GM19193 (cell line): ENCODE measurements around the gene ARHGAP26.

ENCODE experiments used
- POLR2A ChIP-seq: IDR thresholded peaks from 4 replicates; pipeline ENCODE4 v1.6.1; 2011; ENCODE audit not compliant: insufficient read depth, insufficient read length; ENCODE audit errors: extremely low read depth

Gene ARHGAP26

DNA sequence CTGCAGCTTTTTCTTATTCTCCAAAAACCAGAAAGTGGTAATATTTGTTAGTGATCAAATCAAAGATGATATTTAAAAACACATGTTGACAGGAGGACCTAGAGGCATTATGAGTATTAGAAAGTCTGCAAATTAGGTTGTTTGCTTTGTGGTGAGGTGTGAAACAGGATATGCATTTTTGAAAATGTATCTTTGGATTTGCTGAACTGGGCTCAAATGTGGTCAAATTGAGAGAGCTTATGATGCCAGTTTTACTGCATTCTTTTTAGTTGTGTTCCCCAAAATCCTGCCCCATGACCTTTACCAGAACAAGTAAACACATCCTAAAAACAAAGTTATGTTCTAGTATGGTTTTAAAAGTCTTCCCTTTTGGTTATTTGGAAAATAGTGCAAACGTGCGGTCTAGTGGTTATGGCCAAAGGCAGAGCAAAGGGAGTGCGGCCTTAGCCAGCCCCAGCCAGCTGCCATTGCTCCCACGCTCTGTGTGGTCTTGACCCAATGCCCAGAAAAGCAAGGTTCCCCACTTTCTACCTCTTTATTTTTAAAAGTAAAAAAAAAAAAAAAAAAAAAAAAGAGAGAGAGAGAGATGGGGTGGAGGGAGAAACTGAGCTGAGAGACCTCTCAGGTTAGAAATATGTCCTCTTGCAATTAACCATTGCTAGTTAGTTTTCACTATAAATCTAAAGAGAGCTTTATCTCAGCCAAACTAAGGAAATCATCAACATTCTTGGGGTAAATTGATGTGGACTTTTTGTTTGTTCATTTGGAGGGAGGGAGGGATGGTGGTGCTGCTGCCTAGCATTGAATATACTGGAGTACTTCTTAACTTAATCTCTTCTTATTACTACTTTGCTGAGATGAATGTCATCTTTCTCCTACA lies 176.6 kb downstream of the ARHGAP26 start:
- no peak for TF ChIP-seq POLR2A

DNA sequence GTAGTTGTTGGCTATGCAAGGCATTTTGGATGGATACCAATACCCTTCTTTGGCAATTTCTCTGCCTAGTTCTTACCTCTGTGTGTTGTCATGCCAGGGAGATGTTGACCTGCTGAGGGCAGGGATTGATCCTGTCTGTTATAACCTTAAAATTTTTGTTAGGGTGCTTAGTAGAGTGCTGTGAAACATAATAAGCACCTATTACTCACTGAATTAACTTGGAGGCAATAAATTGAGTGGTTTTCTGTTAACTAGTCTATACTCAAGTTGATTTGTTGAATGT lies 177.2 kb downstream of the ARHGAP26 start:
- TF ChIP-seq POLR2A = no peak

DNA sequence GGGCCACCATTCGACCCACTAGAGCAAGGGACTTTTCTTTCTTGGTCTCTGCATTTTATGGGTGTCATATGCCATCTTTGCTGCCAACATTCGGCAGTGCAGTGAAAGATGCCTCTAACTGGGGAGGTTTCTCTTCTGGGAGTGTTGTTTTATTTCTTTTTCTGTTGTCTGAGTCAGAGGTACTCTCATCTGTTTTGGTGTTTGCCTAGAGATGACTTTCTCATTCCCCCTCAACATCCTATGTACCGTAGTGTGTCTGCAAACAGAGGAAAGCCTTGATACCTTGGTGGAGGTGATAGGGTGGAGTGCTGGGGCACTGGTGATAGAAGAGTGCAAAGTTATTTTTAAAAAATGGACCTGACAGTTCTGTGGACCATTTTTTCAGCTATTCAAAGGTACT lies 182.1 kb downstream of the ARHGAP26 start:
- no peak for TF ChIP-seq POLR2A

DNA sequence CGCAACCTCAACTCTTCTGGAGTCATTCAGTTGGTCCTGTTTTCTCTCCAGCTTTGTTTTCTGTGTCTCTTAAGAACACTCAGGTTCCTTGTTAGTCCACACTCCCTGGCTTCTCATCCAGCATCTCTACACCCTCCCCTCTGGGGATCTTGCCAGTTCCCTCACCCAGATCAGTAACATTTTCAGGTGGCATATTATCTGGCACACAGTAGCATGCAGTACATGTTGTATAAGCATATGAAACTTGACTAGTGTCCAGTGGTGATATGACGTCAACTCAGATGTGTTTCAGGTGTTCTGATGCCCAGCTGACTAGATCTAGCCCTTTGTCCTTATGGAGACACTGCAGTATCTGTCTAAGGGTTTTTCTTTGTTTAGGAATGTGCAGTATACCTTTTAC lies 184.3 kb downstream of the ARHGAP26 start:
- no peak for TF ChIP-seq POLR2A

DNA sequence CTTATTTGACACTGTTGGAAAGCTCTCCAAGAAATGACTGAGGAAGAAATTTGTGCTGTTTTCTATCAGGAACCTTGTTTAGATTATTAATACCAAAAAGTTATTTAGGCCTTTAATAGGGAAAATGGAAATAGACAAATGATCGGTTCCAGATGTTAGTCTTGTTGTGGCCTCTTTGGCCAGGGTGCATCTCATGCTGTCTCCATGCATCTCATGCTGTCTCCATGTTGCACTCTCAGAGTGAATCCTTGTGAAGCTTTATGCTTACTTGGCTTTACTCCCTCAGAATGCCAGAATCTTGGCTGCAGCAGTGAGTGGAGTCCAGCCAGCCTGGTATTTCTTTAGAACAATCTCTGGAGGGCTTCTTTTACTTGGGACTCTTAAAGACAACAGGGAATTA lies 185.5 kb downstream of the ARHGAP26 start:
- no peak for TF ChIP-seq POLR2A

DNA sequence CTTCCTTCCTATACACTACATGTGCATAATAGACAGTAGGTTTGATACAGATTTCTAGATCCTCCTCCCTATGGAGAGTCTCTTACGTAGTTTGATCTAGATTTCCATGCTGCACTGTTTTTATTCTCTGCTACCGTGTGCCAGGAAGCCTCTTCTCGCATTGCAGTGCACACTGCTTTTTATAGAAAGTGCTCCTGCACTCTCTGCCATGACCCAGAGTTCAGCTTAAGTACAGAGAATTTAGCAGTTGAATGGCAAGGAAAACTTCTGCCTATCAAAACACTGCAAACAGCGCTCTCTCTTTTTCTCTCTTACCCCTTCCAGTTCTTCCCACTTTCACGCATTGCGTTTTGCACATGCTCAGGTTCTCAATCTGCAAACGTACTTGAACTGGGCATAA lies 187.4 kb downstream of the ARHGAP26 start:
- TF ChIP-seq POLR2A = no peak

DNA sequence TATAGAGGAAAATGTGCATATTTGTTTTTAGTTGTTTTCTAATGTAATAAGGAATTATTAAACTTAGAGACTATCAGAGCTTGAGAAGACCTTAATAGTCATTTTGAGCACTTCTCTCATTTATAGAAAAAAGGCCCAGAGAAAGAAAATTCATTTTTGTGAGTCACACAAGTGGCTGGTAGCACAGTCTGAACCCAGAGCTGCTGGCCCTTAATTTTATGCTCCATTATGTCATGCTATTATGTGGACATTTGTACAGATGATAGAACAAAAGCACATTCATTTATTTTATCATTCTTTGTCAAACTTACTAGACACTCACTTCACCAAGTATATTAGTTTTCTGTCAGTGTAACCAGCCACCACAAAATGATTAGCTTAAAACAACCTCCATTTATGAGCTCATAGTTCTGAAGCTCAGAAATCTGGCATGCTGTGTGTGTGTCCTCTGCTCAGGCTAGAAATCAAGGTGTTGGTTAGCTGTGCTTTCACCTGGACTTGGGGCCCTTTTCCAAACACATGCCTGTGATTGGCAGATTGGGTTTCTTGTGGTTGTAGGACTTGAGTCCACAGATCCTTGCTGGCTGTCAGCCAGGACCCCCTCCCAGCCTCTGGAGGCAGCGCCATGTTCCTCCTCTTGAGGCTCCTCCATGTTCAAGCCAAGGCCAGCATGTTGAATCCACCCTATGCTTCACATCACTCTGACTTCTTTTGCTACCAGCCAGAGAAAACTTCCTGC lies 188.9 kb downstream of the ARHGAP26 start:
- TF ChIP-seq POLR2A = no peak

DNA sequence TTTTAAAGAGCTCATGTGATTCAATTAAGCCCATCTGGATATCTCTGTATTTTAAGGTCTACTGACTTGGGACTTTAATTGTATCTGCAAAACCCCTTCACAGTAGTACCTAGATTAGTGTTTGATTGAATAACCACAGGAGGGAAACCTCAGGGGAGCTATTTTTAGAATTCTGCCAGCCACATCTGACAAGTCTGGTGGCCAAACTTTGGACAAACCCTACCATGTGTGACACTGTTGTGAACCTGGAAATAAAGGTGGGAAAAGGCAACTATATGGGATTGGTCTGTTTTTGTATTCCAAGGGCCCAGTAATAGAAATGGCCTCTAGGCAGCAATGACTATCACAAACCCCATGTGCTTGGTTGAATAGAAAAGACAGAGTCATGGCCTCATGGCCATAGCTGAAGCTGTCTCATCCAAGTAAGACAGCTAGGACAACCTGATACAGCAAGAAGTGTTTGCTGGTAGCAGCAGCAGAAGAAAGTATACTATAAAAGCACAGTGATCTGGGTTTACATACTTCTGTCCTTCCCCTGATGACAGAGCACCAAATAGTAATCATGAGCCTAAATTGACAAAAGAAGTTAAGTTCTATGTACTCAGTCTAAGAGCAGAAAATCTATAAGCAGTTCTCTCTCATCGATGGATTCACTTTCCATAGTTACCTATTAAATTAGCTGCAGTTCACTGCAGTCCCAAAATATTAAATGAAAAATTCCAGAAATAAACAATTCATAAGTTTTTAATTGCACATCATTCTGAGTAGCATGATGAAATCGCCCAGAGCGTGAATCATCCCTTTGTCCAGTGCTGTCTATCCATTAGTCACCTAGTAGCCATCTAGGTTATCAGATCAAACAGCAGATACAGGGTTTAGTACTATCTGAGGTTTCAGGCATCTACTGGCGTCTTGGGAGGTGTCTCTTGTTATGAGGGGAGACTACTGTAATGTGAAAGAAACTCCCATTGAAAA lies 189.8 kb downstream of the ARHGAP26 start:
- no peak for TF ChIP-seq POLR2A

DNA sequence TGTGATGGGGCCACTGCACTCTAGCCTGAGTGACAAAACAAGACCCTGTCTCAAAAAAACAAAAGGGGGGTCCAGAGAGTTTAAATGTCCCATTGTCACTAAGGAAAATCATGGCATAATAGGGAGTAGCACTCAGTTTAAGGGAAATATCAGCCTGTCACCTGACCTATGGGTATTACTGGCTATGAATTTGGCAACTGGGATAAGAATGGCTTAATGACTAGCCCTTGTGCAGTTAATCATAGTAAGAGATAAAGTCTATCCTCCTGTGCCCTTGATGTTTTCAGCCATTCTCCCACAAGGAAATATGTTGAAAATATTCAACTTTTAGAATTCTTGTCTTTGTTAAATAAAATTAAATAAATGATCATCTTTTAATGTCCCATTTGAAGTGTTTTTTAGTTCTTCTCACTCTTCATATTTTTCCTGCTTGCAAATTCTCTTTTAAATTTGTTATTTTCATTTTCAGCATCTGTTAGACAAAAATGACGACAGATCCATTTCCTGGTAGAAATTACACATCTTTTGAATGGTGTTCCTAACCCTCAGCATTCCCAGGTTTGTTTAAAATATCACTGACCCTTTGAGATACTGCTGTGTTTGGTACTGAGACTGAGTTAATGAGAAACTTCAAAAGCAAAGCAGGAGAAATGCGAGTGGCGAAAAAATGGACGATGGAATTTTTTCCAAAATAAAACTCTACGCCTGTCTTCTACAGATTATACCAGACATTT lies 191.4 kb downstream of the ARHGAP26 start:
- no peak for TF ChIP-seq POLR2A

DNA sequence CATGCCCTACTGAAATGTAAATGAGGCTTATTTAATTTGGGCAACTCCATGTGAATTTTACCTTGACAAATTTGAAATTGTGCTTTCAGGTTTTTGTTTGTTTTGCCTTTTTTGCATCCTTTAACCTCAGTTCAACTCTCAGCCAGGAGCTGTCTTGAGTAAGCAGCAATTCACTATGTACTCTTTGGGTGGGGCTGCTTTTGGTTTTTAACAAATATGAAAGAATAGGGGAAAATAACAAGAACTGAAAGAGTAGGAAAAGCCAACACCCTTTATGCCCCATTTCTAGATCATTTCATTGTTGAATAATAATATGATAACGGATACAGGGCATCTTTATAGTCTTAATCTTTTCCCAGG lies 192.0 kb downstream of the ARHGAP26 start:
- TF ChIP-seq POLR2A = no peak

DNA sequence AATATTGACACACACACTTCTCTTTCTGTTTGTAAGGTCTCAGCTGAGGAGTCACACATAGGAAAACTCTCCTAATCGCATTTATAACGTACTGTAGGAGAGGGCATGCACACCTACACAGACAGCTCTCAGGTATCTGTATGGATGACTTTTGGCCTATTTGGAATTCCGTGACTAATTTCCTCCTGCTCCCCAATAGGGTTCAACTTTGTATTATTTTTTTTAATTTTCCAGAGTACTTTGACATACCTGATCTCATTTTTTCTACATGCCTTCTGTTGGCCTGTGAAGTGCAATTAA lies 195.9 kb downstream of the ARHGAP26 start:
- TF ChIP-seq POLR2A = no peak

DNA sequence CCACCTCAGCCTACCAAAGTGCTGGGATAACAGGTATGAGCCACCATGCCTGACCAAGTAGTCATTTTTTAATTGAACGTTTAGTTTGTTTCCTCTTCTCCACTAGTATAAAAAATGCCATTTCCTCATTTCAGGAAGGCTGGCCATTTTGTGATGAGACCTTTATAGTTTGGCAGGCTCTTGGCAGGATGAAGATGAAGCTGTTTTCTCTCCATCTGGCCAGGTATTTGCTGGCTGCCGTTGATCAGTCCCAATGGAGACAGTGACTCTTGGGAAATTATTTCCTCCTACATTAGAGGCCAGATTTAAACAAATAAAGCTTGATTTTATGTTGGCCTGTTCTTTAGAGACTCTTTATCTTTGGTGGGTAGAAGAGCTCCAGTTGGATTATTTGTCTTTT lies 199.0 kb downstream of the ARHGAP26 start:
- no peak for TF ChIP-seq POLR2A

DNA sequence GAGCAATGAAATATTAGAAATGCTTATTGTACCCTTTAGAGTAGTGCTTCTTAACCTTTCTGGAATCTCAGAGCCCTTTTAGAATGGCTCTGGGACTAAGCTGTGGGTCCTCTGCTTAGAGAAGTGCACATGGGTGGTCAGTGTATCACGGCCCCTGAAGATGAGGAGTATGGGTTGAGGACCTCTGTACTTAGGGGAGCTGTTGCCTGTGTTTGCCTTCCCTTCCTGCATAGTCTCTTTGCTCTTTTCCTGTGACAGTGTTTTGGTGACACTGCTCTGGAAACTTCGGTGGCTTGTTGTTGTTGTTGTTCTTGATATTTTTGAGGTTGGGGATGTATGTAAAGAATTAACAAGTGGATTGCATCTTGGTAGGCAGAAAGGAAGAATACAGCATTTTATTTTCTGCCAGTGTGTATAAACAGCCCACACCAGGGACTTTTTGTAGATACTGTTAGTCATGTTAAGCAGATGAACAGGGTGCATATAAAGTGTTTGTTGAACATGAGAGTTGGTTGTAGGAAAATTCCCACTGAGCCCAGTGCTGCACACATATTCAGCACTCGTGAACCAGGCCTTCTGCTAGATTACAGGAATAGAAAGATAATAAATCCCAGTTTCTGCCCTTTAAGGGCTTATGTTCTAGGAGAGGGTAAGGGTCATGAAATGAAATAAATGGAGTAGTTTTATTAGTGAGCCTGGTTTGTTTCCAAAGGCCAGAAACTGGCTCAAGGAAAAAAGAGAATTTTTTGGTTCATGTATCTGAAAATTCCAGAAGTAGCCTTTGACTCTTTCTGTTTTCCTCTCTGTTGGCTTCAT lies 199.7 kb downstream of the ARHGAP26 start:
- TF ChIP-seq POLR2A = no peak
